SKM-1 treated with dmso at 0.1 percent for 144 hours (cell line): ENCODE measurements around the gene LRMDA.

Source experiments
- DNase-seq: peaks from one replicate; lab custom pipeline; 2025; ENCODE audit not compliant: unreplicated experiment; lab: John Stamatoyannopoulos, UW

LRMDA gene

GRCh38 chr10:76442113-76442512 is 1010.7 kb downstream of the LRMDA start:
- no peak for DNase-seq

- no peak for DNase-seq
Measured at GRCh38 chr10:76444034-76444800, 1012.8 kb downstream of the LRMDA start.

GRCh38 chr10:76447578-76447977 is 1016.2 kb downstream of the LRMDA start:
- DNase-seq = no peak

- no peak for DNase-seq
Measured at GRCh38 chr10:76451911-76452310, 1020.5 kb downstream of the LRMDA start.

- DNase-seq = no peak
Measured at GRCh38 chr10:76453332-76453731, 1021.9 kb downstream of the LRMDA start.

- DNase-seq = no peak
Measured at GRCh38 chr10:76453997-76454396, 1022.6 kb downstream of the LRMDA start.

GRCh38 chr10:76454506-76455140 is 1023.2 kb downstream of the LRMDA start:
- DNase-seq = no peak

- DNase-seq = no peak
Measured at GRCh38 chr10:76456197-76456596, 1024.8 kb downstream of the LRMDA start.

- no peak for DNase-seq
Measured at GRCh38 chr10:76459016-76459730, 1027.7 kb downstream of the LRMDA start.

- DNase-seq = no peak
Measured at GRCh38 chr10:76461024-76461423, 1029.6 kb downstream of the LRMDA start.

- DNase-seq = no peak
Measured at GRCh38 chr10:76463111-76463510, 1031.7 kb downstream of the LRMDA start.

- no peak for DNase-seq
Measured at GRCh38 chr10:76466836-76467503, 1035.5 kb downstream of the LRMDA start.

GRCh38 chr10:76469675-76470074 is 1038.3 kb downstream of the LRMDA start:
- DNase-seq = no peak

- DNase-seq = no peak
Measured at GRCh38 chr10:76479103-76479790, 1047.8 kb downstream of the LRMDA start.

- DNase-seq = no peak
Measured at GRCh38 chr10:76481178-76481577, 1049.8 kb downstream of the LRMDA start.

GRCh38 chr10:76487582-76487981 is 1056.2 kb downstream of the LRMDA start:
- no peak for DNase-seq

- no peak for DNase-seq
Measured at GRCh38 chr10:76488602-76489001, 1057.2 kb downstream of the LRMDA start.

- DNase-seq = no peak
Measured at GRCh38 chr10:76491216-76491615, 1059.8 kb downstream of the LRMDA start.

- DNase-seq = no peak
Measured at GRCh38 chr10:76492026-76492425, 1060.6 kb downstream of the LRMDA start.

- no peak for DNase-seq
Measured at GRCh38 chr10:76492678-76493472, 1061.5 kb downstream of the LRMDA start.
